Mesenteric fat pad (tissue), 1 donor: ENCODE data around the gene RANBP9. TPM values are rescaled to one million over a fixed set of nuclear protein-coding genes. Genes with fewer than 3 reads are reported as not detected.

Source experiments
- DNase-seq: peaks from one replicate; pipeline ENCODE4 v3.0.0-alpha.2; 2020; ENCODE audit warnings: low spot score
- total RNA-seq: library from RNA; stranded (reverse); fragmentation: NEBNext Ultra II Directional; extraction: Animal tissue kit (Norgen Biotek cat#: 25700); gene quantifications from one replicate; pipeline ENCODE4 v1.2.1, GENCODE V29; 2021
- donor health status: DM: yes; HTN: yes; CAD: no.

The RANBP9 gene
- total RNA-seq, 1 donor from 2014 or later = 42.2 TPM

- DNase-seq = no peak
Measured at GRCh38 chr6:13679996-13680395, 31.6 kb downstream of the RANBP9 start.

- no peak for DNase-seq
Measured at GRCh38 chr6:13678255-13678983, 33.2 kb downstream of the RANBP9 start.

- no peak for DNase-seq
Measured at GRCh38 chr6:13677878-13678254, 33.8 kb downstream of the RANBP9 start.

- no peak for DNase-seq
Measured at GRCh38 chr6:13676551-13677156, 35.0 kb downstream of the RANBP9 start.

GRCh38 chr6:13674533-13675190 lies 37.0 kb downstream of the RANBP9 start:
- no peak for DNase-seq

- no peak for DNase-seq
Measured at GRCh38 chr6:13673825-13674444, 37.7 kb downstream of the RANBP9 start.

- DNase-seq = no peak
Measured at GRCh38 chr6:13673368-13673767, 38.3 kb downstream of the RANBP9 start.

- DNase-seq = no peak
Measured at GRCh38 chr6:13672904-13673303, 38.7 kb downstream of the RANBP9 start.

GRCh38 chr6:13671548-13672127 lies 40.0 kb downstream of the RANBP9 start:
- no peak for DNase-seq

GRCh38 chr6:13669476-13669875 lies 42.2 kb downstream of the RANBP9 start:
- DNase-seq = no peak

- no peak for DNase-seq
Measured at GRCh38 chr6:13668291-13668928, 43.2 kb downstream of the RANBP9 start.

GRCh38 chr6:13667655-13668054 lies 44.0 kb downstream of the RANBP9 start:
- DNase-seq = no peak

- DNase-seq = no peak
Measured at GRCh38 chr6:13666194-13667105, 45.2 kb downstream of the RANBP9 start.

- DNase-seq = no peak
Measured at GRCh38 chr6:13664703-13665352, 46.8 kb downstream of the RANBP9 start.

GRCh38 chr6:13663986-13664385 lies 47.6 kb downstream of the RANBP9 start:
- no peak for DNase-seq

GRCh38 chr6:13662651-13663334 lies 48.8 kb downstream of the RANBP9 start:
- DNase-seq = no peak

GRCh38 chr6:13661647-13662046 lies 50.0 kb downstream of the RANBP9 start:
- no peak for DNase-seq

GRCh38 chr6:13660893-13661292 lies 50.7 kb downstream of the RANBP9 start:
- no peak for DNase-seq

- no peak for DNase-seq
Measured at GRCh38 chr6:13660273-13660672, 51.4 kb downstream of the RANBP9 start.
